Measurements from ENCODE around the gene IGSF11. TPM values are rescaled to one million over a fixed set of nuclear protein-coding genes. Genes with fewer than 3 reads are reported as not detected.

The IGSF11 gene
- total and polyA plus RNA-seq, 10 donors, result 0.05 to 1.1 (median 0.31) TPM; not detected in 4

- Histone ChIP-seq H3K27me3 (replicated peaks in 1 of 7) (peaks cover 0 to 4% (median 0%) of the 10 kb centered on the region in 7 donors), H3K4me3 (no peak overlapping the region), H3K27ac (no peak overlapping the region), H3K4me1 (no peaks in the 10 kb centered on the region), H3K36me3 (no peaks in the 10 kb centered on the region), H3K9me3 (no peaks in the 10 kb centered on the region)
- intact Hi-C loops (cut with DNase I; ENCODE audit: low total_unique reads), result no loop called here
- 93 to 100% (median 96%) methylated on average over 1 of the region's 1 CpG for WGBS, 5 donors
- DNase-seq, result no peak
- TF ChIP-seq POLR2AphosphoS5 (IDR thresholded peaks at IDR 0.05) (no peak), POLR2A (IDR thresholded peaks at IDR 0.05) (no peak), CTCF (IDR thresholded peaks at IDR 0.05 in 8 of 11, conservative IDR thresholded peaks at IDR 0.05 in 3 of 11) (no peak)
These were observed 23.1 kb downstream of the IGSF11 start for GRCh38 chr3:119011528-119011927.

- intact Hi-C loops (cut with DNase I; ENCODE audit: low total_unique reads), result no loop called here
- DNase-seq, result no peak
- H3K9me3 ChIP-seq, result no peaks in the 10 kb centered on the region
- no peaks in the 10 kb centered on the region for H3K27me3 ChIP-seq (replicated peaks in 1 of 7)
- 67 to 78% (median 70%) methylated on average over 2 of the region's 2 CpGs for WGBS, 5 donors
- H3K36me3 ChIP-seq, result no peaks in the 10 kb centered on the region
- no peak overlapping the region for H3K27ac ChIP-seq
- TF ChIP-seq POLR2AphosphoS5 (IDR thresholded peaks at IDR 0.05), result no peak
- no peak for TF ChIP-seq POLR2A (IDR thresholded peaks at IDR 0.05)
- TF ChIP-seq CTCF (IDR thresholded peaks at IDR 0.05 in 8 of 11, conservative IDR thresholded peaks at IDR 0.05 in 3 of 11), result no peak
- H3K4me3 ChIP-seq, result no peak overlapping the region
- no peaks in the 10 kb centered on the region for H3K4me1 ChIP-seq
These were observed 37.5 kb downstream of the IGSF11 start for GRCh38 chr3:118997190-118997589.

- H3K27me3 ChIP-seq (replicated peaks in 1 of 7), result no peaks in the 10 kb centered on the region
- H3K27ac ChIP-seq, result no peak overlapping the region
- WGBS, 5 donors, result 72 to 90% (median 77%) methylated on average over 3 of the region's 3 CpGs
- H3K4me3 ChIP-seq, result no peak overlapping the region
- DNase-seq, result no peak
- intact Hi-C loops (cut with DNase I; ENCODE audit: low total_unique reads), result no loop called here
- H3K36me3 ChIP-seq, result no peaks in the 10 kb centered on the region
- no peaks in the 10 kb centered on the region for H3K9me3 ChIP-seq
- H3K4me1 ChIP-seq, result no peaks in the 10 kb centered on the region
- TF ChIP-seq POLR2A (IDR thresholded peaks at IDR 0.05) (no peak), POLR2AphosphoS5 (IDR thresholded peaks at IDR 0.05) (no peak), CTCF (IDR thresholded peaks at IDR 0.05 in 8 of 11, conservative IDR thresholded peaks at IDR 0.05 in 3 of 11) (no peak)
These were observed 42.9 kb downstream of the IGSF11 start for GRCh38 chr3:118991775-118992174.

GRCh38 chr3:118990823-118991560, 43.7 kb downstream of the IGSF11 start:
- Histone ChIP-seq H3K4me3 (no peak overlapping the region), H3K27ac (no peak overlapping the region), H3K4me1 (no peaks in the 10 kb centered on the region), H3K27me3 (replicated peaks in 1 of 7) (no peaks in the 10 kb centered on the region), H3K36me3 (no peaks in the 10 kb centered on the region), H3K9me3 (no peaks in the 10 kb centered on the region)
- intact Hi-C loops (cut with DNase I; ENCODE audit: low total_unique reads), result no loop called here
- 69 to 83% (median 80%) methylated on average over 3 of the region's 3 CpGs for WGBS, 5 donors
- no peak for DNase-seq
- TF ChIP-seq CTCF (IDR thresholded peaks at IDR 0.05 in 8 of 11, conservative IDR thresholded peaks at IDR 0.05 in 3 of 11), result no peak
- TF ChIP-seq POLR2AphosphoS5 (IDR thresholded peaks at IDR 0.05), result no peak
- no peak for TF ChIP-seq POLR2A (IDR thresholded peaks at IDR 0.05)
